Activated CD4-positive, alpha-beta memory T cell treated with anti-CD3 and anti-CD28 coated beads, Interleukin-2, amount 10 ng/mL, durations not matched to agents 7 days and 5 days (primary cell): ENCODE data around the gene POTEM. TPM values are rescaled to one million over a fixed set of nuclear protein-coding genes. Genes with fewer than 3 reads are reported as not detected.
"Not testable (repeated sequence)": the region's sequence is repeated elsewhere in the genome, so short reads cannot be mapped to it uniquely, and the experiment has no call there.

ENCODE experiments used
- CTCF ChIA-PET: fragments of 350-600 bp; sonication (Branson Sonifier 250); formaldehyde crosslinking; loops from one replicate; lab custom pipeline; 2021; ENCODE audit warnings: antibody characterized with exemption, inconsistent platforms; lab: Charles Lee
- POLR2A ChIA-PET: fragments of 350-600 bp; sonication (Branson Sonifier 250); formaldehyde crosslinking; loops from one replicate; lab custom pipeline; 2021; ENCODE audit warnings: antibody characterized with exemption; lab: Charles Lee
- DNase-seq: peaks from one replicate; pipeline ENCODE4 v3.0.0-alpha.2; 2020
- H3K27ac Mint-ChIP-seq: one replicate; pipeline ENCODE4 v1.8.0; 2021; ENCODE audit warnings: mild to moderate bottlenecking, mixed read lengths
- H3K27me3 Mint-ChIP-seq: one replicate; pipeline ENCODE4 v1.8.0; 2021; ENCODE audit warnings: mixed read lengths
- H3K36me3 Mint-ChIP-seq: one replicate; pipeline ENCODE4 v1.8.0; 2021; ENCODE audit warnings: low read depth, mixed read lengths
- H3K4me1 Mint-ChIP-seq: one replicate; pipeline ENCODE4 v1.8.0; 2021; ENCODE audit warnings: mixed read lengths
- H3K4me3 Mint-ChIP-seq: one replicate; pipeline ENCODE4 v1.8.0; 2021; ENCODE audit warnings: mild to moderate bottlenecking, mixed read lengths
- H3K9me3 Mint-ChIP-seq: one replicate; pipeline ENCODE4 v1.8.0; 2021; ENCODE audit warnings: mixed read lengths
- total RNA-seq, 2 experiments: library from RNA; stranded (reverse); gene quantifications; one replicate each; pipeline ENCODE4 v1.2.3, GENCODE V29; 2021

POTEM gene
- total RNA-seq = not detected

DNA sequence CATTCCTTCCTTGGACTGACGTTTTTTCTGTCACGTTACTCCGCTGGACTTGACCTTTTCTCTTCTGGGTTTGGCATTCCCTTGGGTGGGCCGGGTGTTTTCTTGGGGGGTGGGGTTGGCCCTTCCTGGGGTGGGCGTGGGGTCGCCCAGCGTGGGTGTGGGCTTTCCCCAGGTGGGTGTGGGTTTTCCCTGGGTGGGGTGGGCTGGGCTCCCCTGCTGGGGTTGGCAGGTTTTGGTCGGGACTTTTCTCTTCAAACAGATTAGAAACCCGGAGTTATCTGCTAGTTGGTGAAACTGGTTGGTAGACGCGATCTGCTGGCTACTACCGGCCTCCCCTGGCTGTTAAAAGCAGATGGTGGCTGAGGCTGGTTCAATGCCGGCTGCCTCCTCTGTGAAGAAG, at the start of gene POTEM:
TSS of gene POTEM (plus strand) at position 301 of the 400 bp plus-strand sequence. CDS start at position 353, 52 bp downstream.
- H3K27me3 Mint-ChIP-seq, H3K36me3 Mint-ChIP-seq, H3K4me1 Mint-ChIP-seq, DNase-seq, POLR2A ChIA-PET, H3K27ac Mint-ChIP-seq, H3K9me3 Mint-ChIP-seq, H3K4me3 Mint-ChIP-seq, CTCF ChIA-PET: not testable (repeated sequence)

DNA sequence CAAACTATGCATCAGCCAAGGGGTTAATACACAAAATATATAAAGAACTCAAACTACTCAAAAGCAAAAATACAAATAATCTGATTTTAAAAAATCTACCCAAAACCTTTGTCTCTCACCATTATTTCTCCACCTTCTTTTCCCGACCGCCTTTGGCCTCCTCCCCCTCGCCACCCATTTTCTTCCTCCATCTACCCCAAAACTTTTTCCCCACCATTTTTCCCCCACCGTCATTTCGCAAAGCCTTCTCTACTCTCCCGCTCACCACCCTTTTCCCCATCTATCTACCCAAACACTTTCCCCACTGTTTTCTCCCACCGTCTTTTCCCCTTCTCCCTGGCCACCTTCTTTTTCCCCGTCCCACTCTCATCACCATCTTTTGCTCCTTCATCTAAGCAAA, 48.9 kb upstream of the POTEM start:
- H3K4me3 Mint-ChIP-seq, H3K36me3 Mint-ChIP-seq, H3K4me1 Mint-ChIP-seq, DNase-seq, POLR2A ChIA-PET, H3K27me3 Mint-ChIP-seq, H3K27ac Mint-ChIP-seq, CTCF ChIA-PET, H3K9me3 Mint-ChIP-seq: not testable (repeated sequence)

DNA sequence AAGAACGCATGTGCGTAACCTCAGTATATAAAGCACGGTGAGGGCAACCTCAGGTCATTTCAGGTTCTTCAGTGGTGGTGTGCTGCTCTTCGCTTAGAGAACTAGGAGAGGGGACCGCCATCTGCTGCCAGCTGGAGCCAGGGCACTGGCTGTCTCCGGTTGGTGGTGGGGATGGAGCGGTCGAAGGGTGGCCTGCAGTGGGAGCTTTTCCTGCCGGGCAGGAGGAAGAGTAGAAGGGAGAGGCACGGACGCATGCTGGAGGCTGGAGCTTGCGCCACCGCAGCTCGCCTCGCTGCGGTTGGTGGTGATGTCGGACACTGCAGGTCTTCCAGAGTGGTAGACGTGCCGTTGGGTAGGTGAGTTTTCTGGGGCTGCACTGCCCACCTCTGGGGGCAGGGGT, 47.2 kb upstream of the POTEM start:
- H3K4me1 Mint-ChIP-seq, H3K27me3 Mint-ChIP-seq, CTCF ChIA-PET, H3K27ac Mint-ChIP-seq, H3K4me3 Mint-ChIP-seq, H3K9me3 Mint-ChIP-seq, POLR2A ChIA-PET, DNase-seq, H3K36me3 Mint-ChIP-seq: not testable (repeated sequence)

DNA sequence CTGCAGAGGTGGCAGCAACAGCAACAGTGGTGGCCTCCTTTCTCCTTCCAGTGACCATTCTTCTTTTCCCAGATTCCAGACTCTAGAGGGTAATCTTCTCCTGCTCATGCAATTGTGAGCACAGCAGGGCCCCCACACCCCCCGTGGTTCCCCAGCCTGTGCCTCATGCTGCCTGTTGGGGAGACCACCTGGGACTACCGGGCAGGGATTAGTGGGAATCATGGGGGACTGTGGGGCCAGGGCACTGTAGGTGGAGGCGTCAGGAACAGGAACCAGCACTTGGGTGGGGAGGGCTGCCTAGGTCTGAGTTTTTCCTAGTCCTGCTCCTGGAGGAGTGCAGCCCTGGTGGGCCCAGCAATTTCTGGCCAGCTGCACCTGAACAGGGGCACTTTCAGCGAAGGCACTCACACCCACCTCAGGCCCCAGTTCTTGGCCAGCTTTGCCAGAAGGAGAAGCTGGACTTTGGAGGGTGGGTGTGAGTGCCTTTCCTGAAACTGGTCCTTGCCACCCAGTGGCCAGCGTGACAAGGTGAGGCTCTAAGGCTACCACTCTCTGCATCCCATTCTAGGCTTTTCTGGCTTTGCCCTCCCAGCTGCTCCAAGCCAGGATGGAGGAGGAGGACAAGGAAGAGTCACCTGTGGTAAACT, 46.1 kb upstream of the POTEM start:
- CTCF ChIA-PET, H3K4me3 Mint-ChIP-seq, H3K27ac Mint-ChIP-seq, DNase-seq, H3K36me3 Mint-ChIP-seq, H3K4me1 Mint-ChIP-seq, H3K27me3 Mint-ChIP-seq, POLR2A ChIA-PET, H3K9me3 Mint-ChIP-seq: not testable (repeated sequence)

DNA sequence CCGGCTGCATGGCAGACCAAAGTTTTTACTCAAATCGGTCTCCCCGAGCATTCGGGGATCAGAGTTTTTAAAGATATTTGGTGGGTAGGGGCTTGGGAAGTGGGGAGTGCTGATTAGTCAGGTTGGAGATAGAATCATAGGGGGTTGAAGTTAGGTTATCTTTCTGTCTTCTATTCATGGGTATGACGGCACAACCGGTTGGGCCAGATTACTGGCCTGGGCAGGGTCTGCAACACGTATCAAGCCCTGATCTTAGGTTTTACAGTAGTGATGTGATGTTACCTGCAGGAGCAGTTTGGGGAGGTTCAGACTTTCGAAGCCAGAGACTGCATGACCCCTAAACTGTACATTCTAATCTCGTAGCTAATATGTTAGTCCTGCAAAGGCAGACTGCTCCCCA, 30.4 kb upstream of the POTEM start:
- H3K27ac Mint-ChIP-seq, CTCF ChIA-PET, H3K9me3 Mint-ChIP-seq, DNase-seq, H3K36me3 Mint-ChIP-seq, POLR2A ChIA-PET, H3K4me1 Mint-ChIP-seq, H3K4me3 Mint-ChIP-seq, H3K27me3 Mint-ChIP-seq: not testable (repeated sequence)

DNA sequence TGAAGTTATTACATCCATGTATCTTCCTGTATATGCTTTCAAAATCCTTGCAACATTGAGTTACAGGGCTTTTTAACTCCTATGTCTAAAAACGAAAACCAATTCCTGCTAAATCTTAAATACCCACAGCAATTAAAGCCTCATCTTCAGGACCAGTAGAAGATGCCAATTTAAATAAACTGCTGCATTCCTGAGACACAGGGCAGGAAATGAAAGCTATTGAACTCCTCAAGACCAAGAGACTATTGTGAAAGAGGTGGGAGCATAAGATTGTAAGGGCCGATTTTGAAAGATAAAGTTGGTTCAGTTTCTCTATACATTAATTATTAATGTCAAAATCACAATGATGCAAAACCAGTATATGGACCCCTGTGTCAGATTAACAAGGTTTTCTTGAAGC, 28.5 kb upstream of the POTEM start:
- H3K27me3 Mint-ChIP-seq, DNase-seq, CTCF ChIA-PET, H3K36me3 Mint-ChIP-seq, H3K9me3 Mint-ChIP-seq, H3K4me1 Mint-ChIP-seq, H3K4me3 Mint-ChIP-seq, H3K27ac Mint-ChIP-seq, POLR2A ChIA-PET: not testable (repeated sequence)

DNA sequence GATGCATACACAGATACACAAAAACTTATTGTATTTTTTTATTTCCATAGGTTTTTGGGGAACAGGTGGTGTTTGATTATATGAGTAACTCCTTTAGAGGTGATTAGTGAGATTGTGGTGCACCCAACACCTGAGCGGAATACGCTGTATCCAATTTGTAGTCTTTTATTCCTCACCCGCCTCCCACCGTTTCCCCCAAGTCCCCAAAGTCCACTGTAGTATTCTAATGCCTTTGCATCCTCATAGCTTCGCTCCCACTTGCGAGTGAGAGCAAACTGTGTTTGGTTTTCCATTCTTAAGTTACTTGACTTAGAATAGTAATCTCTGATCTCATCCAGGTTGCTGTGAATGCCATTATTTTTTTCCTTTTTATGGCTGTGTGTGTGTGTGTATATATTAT, 17.3 kb upstream of the POTEM start:
- POLR2A ChIA-PET, DNase-seq, H3K9me3 Mint-ChIP-seq, CTCF ChIA-PET, H3K4me1 Mint-ChIP-seq, H3K27ac Mint-ChIP-seq, H3K36me3 Mint-ChIP-seq, H3K27me3 Mint-ChIP-seq, H3K4me3 Mint-ChIP-seq: not testable (repeated sequence)

DNA sequence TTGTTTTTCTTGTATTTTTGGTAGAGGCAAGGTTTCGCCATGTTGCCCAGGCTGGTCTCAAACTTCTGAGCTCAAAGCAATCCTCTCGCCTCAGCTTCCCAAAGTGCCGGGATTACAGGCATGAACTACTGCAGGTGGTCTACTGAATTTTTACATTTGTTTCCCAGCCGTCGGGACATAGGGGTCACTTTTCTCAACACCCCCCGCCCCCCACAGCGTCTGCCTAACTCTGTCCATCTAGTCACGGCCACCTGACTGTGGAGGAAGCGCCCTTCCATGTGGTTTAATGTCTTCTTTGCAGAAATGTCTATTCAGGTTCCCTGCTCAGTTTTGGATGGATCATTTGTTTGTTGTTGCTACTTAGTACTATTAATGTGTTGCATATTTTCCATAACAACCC, 14.1 kb upstream of the POTEM start:
- CTCF ChIA-PET, DNase-seq, H3K27ac Mint-ChIP-seq, H3K27me3 Mint-ChIP-seq, H3K4me1 Mint-ChIP-seq, H3K36me3 Mint-ChIP-seq, H3K4me3 Mint-ChIP-seq, H3K9me3 Mint-ChIP-seq, POLR2A ChIA-PET: not testable (repeated sequence)

DNA sequence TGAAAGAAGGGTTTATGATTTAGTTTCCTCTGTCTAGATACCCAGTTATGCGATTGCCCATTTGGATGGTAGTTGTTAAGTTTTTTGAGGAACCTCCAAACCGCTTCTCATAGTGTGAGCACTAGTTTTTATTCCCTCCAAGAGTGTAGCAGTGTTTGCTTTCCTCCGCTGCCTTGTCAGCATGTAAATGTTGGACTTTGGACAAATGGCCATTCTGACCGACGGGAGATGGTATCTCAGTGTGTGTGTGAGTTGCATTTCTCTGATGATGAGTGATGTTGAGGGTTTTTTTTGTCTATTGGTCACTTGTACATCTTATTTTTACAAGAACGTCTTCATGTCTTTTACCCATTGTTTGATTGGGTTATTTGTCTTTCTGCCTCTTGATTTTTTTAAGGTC, 11.4 kb upstream of the POTEM start:
- H3K36me3 Mint-ChIP-seq, CTCF ChIA-PET, DNase-seq, H3K27me3 Mint-ChIP-seq, H3K9me3 Mint-ChIP-seq, H3K4me3 Mint-ChIP-seq, H3K27ac Mint-ChIP-seq, POLR2A ChIA-PET, H3K4me1 Mint-ChIP-seq: not testable (repeated sequence)

DNA sequence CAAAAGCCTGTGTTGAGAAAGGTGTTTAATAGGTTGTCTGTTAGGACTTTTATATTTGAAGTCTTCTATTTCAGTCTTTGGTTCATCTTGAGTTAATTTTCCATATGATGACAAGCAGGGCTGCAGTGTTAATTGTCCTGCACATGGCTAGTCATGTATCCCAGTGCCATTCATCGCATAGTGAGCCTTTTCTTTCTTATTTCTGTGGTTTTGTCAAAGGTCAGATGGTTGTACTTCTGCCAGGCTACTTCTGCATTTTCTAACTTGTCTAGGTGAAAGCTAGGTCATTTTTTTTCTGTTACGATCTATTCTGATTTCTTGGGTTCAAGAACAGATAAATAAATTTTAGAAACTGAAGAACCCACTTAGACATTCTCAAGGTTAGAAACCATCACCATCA, 5.7 kb upstream of the POTEM start:
- H3K4me3 Mint-ChIP-seq = not testable (repeated sequence)

DNA sequence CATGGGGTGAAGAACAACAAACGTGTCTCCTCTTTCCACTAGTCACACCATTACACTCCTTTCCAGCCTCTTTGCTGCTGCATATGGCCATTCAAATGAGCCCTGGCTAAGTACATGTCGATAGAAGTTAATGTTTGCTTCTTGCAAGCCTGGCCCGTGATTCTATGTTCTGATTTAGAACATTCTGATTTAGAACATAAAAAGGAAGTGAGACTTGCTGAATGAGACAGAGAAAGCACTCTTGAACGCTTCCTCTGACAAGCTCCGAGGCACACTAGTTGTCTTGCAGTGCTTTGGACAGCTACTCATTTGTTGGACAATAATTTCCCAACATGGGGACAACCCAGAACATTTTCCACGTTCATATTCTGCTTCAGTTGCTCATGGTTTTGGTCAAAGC, 5.1 kb upstream of the POTEM start:
- H3K9me3 Mint-ChIP-seq, H3K36me3 Mint-ChIP-seq, CTCF ChIA-PET, H3K4me3 Mint-ChIP-seq, DNase-seq, H3K4me1 Mint-ChIP-seq, POLR2A ChIA-PET, H3K27ac Mint-ChIP-seq, H3K27me3 Mint-ChIP-seq: not testable (repeated sequence)

More for the DNA sequence above, 5.7 kb upstream of the POTEM start:
- DNase-seq, H3K4me1 Mint-ChIP-seq, POLR2A ChIA-PET, H3K27ac Mint-ChIP-seq, H3K27me3 Mint-ChIP-seq, CTCF ChIA-PET, H3K36me3 Mint-ChIP-seq, H3K9me3 Mint-ChIP-seq: not testable (repeated sequence)

DNA sequence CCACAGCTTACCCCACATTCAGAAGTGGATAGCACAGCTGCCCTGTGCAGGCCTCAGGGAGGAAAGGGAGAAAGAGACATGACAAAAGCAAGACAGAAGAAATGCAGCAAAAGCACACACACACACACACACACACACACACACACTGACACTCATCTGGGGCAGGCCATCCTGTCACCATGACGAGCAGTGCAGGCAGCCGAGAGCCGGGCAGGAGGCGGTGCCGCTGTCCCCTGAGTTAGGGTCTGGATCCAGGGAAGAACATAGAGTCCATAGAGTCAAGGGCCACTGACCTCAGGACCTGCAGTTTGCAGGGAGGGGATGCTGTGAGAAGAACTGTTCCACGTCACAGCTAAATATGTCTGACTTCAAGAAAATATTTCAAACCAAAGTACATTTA, 4.0 kb upstream of the POTEM start:
- POLR2A ChIA-PET, H3K4me1 Mint-ChIP-seq, H3K27me3 Mint-ChIP-seq, H3K27ac Mint-ChIP-seq, H3K4me3 Mint-ChIP-seq, H3K36me3 Mint-ChIP-seq, DNase-seq, H3K9me3 Mint-ChIP-seq, CTCF ChIA-PET: not testable (repeated sequence)

DNA sequence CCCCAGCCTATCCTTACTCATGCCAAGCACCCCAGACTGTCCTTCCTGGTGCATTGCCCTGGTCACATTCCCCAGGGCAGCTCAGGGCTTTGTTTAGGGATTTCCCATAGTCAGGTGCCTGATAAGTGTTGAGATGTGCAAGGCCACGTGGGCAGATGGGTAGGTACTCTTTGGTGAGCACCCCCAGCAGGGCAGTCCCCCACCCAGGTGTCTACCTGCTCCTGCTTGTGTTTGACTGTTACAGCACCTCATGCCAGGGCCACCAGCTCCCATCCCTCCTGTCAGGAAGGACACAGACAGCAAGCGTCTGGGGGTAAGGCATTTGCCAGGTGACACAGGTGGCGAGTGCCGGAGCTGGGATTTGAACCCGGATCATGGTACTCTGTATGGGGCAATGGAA, 2.4 kb upstream of the POTEM start:
- POLR2A ChIA-PET, H3K36me3 Mint-ChIP-seq, CTCF ChIA-PET, H3K4me1 Mint-ChIP-seq, H3K4me3 Mint-ChIP-seq, H3K27ac Mint-ChIP-seq, H3K27me3 Mint-ChIP-seq, H3K9me3 Mint-ChIP-seq, DNase-seq: not testable (repeated sequence)

DNA sequence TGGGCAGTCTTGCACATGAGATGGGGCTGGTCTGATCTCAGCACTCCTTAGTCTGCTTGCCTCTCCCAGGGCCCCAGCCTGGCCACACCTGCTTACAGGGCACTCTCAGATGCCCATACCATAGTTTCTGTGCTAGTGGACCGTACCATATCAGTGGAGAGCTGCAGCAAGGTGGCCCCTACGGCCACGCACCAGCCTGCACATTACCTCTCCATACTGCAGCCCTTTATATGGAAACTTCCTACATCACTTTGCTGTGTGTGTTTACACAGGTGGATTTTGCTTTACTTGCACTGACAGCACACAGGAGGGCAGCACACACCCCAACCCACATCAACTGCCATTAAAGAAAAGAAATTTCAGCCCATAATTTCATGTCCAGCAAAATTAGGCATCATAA, 35.3 kb downstream of the POTEM start:
- DNase-seq, H3K9me3 Mint-ChIP-seq, H3K4me3 Mint-ChIP-seq, POLR2A ChIA-PET, H3K4me1 Mint-ChIP-seq, H3K36me3 Mint-ChIP-seq, CTCF ChIA-PET, H3K27me3 Mint-ChIP-seq, H3K27ac Mint-ChIP-seq: not testable (repeated sequence)
